OCI-M2 (cell line): ENCODE measurements around the gene GDE1.
A peak's percentile ranks its signal among the peaks of the same experiment; 100 is the strongest.

Source experiments
- DNase-seq: peaks from one replicate; lab custom pipeline; 2025; ENCODE audit not compliant: unreplicated experiment; lab: John Stamatoyannopoulos, UW

GDE1 gene

DNA sequence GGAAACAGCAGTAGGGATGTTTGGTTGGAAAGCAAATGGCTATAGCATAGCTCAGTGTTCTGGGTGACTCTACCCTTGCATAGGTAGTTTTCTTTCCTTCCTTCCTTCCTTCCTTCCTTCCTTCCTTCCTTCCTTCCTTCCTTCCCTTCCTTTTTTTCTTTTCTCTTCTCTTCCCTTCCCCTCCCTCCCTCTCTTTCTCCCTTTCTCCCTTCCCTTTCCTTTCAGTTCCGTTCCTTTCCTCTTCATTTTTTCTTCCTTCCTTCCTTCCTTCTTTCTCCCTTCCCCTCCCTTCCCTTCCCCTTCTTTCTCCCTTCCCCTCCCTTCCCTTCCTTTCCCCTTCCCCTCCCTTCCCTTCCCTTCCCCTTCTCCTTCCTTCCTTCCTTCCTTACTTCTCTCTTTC, 31.3 kb downstream of the GDE1 start:
- DNase-seq = no peak

- DNase-seq = peak; percentile 55
These were observed 33.7 kb downstream of the GDE1 start for GRCh38 chr16:19488213-19488640.

- DNase-seq = no peak
These were observed 35.1 kb downstream of the GDE1 start for GRCh38 chr16:19486750-19487325.

GRCh38 chr16:19486051-19486450, 35.8 kb downstream of the GDE1 start:
- no peak for DNase-seq

DNA sequence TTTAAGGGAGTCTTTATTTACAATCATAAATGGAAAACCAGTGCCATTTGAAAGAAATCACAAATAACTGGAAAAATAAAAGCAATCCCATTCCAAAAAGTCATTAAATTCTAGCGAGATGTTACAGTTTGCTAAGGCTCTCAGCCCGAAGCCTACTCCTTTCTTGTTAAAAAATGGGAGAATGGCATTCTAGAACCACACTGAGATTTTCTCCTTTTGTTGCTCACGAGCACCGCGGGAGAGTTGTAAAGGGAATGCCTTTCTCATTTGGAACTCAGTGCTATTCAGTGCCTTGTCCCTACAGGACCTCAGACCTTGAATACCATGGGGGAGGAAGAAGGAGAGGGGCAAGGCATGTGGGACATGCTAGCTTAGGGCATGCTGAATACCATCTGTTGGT, 36.3 kb downstream of the GDE1 start:
- DNase-seq = no peak

DNA sequence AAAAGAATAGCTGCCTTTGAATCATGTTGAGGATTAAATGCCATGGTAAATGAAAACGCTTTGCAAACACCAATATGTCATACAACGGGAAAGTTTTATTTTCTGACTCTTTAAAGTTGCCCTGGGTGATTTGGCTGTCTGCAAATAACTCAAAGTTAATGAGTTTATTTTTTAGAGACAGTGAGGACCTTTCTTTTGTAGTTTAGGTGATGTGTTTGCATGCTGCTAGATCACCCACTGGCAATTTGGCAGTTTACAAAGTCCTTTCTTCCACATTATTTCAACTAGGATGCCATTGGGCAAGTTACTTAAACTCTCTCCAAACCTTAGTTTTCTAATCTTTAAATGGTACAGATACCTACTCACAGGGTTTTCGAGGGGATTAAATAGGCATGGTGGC, 37.8 kb downstream of the GDE1 start:
- no peak for DNase-seq

GRCh38 chr16:19482291-19482690, 39.6 kb downstream of the GDE1 start:
- no peak for DNase-seq

DNA sequence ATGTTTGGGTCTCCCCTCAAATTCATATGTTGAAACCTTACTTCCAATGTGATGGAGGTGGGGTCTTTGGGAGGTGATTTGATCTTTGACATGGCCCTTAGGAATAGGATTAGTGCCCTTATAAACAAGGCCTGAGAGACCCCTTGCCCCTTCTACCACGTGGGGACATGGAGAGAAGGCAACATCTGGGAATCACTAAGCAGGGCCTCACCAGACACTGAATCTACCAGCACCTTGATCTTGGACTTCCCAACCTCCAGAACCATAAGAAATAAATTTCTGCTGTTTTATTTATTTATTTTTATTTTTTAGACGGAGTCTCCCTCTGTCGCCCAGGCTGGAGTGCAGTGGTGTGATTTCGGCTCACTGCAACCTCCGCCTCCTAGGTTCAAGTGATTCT, 40.1 kb downstream of the GDE1 start:
- no peak for DNase-seq

- DNase-seq = no peak
These were observed 40.6 kb downstream of the GDE1 start for GRCh38 chr16:19481296-19481695.

DNA sequence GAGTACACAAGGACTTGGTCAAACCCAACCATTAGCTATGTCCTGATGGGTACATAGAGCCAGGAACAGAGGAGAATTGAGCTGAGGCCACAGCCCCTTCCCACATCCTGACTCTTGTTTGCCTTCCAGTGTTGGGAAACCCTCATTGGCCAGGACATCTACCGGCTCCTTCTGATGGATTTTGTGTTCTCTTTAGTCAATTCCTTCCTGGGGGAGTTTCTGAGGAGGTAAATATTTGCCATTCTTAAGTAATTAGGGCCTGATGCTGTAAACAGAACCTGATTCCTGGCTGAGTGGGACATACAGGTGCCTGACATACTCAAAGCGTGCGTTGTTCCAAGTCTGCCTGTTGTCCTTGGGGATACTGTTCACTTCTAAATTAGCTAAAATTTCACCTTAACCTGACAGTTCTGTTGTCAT, 42.6 kb downstream of the GDE1 start:
- DNase-seq = no peak

GRCh38 chr16:19478505-19478904, 43.4 kb downstream of the GDE1 start:
- no peak for DNase-seq

- DNase-seq = no peak
These were observed 47.3 kb downstream of the GDE1 start for GRCh38 chr16:19474617-19475016.

GRCh38 chr16:19472482-19472881, 49.4 kb downstream of the GDE1 start:
- DNase-seq = no peak

- DNase-seq = no peak
These were observed 53.6 kb downstream of the GDE1 start for GRCh38 chr16:19468300-19468699.

DNA sequence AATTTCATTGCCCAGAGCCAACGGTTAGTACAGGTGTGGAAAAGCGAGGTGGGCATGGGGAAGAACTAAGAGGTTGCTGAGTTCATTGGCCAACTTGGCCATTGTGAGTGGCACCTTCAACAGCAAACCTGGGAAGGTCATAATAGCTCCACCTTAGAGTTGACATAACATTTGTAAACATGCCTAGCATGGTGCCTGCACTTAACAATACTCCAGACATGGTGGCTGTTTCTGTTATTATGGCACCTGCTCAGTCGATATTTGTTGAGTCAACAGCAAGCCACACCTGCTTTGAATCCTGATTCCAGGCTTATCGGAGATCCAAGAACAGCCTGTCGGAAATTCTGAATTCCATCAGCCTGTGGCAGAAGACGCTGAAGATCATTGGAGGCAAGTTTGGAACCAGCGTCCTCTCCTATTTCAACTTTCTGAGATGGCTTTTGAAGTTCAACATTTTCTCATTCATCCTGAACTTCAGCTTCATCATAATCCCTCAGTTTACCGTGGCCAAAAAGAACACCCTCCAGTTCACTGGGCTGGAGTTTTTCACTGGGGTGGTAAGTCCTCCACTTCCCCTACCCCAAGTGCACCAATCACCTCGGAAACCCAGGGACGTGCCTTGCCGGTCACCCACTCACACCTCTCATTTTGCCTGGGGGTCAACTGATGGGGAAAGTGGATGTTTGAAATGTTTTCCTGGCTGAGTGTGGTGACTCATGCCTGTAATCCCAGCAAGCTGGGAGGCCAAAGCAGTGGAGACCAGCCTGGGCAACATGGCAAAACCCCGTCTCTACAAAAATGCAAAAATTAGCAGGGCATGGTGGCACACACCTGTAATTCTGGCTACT, 58.2 kb downstream of the GDE1 start:
- no peak for DNase-seq

GRCh38 chr16:19460397-19460796, 61.5 kb downstream of the GDE1 start:
- no peak for DNase-seq

- DNase-seq = no peak
These were observed 63.0 kb downstream of the GDE1 start for GRCh38 chr16:19458722-19459379.
